AG08395 (cell line): Measurements from ENCODE around the gene SNAPC4.

ENCODE experiments used
- DNase-seq: peaks from one replicate; pipeline ENCODE4 v3.0.0; 2012; ENCODE audit warnings: mixed read lengths, low spot score

SNAPC4 gene

DNA sequence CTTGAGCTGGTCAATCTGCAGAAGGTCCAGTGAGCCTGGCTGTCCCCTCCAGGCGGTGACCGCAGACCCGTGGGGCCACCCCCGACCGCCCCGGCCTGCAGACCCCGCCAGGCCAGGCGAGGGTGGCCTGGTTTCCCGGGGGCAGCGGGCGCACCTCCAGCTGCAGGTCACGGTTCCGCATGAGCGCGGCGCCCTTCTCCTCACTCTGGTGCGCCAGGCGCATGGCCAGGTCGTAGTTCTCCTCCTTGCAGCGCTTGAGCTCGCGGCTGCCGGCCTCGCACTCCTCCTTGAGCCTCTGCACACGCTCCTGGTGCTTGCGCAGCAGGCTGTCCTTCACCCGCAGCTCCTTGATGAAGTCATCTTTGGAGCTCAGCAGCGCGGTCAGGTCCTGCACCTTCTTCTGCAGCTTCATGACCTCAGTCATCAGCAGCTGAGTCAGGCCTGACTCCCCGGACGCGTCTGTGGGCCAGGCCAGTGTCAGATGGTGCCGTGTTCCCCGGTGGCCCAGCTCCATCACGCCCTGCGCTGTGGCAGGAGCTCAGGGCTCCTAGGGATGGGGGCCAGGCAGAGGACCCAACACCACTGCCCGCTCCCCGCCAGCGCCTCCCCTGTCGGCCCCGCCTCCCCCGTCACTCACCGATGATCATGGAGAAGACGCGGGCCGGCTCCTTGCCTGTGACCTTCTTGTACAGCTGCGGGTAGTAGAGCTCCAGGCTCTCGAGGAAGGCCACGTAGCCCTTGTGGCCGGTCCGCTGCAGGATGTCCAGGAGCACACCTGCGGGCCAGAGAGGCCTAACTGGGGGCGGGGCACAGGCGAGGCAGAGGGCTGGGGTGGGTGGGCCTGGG lies 29.1 kb downstream of the SNAPC4 start:
- no peak for DNase-seq

GRCh38 chr9:136370037-136370436 lies 29.9 kb downstream of the SNAPC4 start:
- DNase-seq = no peak

GRCh38 chr9:136368190-136368589 lies 31.8 kb downstream of the SNAPC4 start:
- DNase-seq = no peak

DNA sequence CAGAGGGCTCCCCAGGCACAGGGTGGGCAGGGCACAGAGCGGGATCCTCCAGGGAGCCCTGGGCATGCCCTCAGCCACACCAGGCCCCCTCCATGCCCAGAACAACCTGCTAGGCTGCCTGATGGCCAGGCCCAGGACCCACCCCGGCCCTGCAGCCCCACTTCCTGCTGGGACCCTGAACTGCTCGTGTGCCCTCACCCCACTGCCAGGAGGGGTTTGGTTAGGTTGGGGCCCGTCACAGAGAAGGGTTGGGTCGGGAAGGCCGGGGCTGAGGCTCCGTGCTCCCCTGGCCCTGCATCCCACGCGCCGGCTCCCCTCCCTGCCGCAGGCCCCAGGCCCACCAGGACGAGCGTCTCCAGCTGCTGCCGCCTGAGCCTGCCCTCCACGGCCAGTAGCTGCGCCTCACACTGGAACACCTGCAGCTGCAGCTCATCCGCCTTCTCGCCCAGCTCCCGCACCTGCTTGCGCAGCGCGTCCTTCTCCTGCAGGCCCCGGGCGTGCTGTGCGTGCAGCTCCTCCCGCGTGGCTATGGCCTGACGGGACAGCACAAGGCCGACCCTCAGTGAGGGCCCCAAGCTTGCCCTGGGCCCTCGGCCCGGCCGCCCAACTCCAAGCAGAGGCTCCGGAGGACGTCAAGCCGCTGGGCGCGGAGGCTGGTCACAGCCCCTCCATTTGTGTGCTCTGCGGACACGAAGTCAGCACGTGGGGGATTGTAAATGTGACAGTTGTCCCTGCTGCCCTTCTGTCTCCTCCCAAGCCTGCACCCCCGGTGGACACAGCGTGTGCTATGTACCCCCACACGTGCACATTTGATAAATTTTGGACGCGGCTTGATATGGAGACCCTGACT lies 32.4 kb downstream of the SNAPC4 start:
- no peak for DNase-seq

DNA sequence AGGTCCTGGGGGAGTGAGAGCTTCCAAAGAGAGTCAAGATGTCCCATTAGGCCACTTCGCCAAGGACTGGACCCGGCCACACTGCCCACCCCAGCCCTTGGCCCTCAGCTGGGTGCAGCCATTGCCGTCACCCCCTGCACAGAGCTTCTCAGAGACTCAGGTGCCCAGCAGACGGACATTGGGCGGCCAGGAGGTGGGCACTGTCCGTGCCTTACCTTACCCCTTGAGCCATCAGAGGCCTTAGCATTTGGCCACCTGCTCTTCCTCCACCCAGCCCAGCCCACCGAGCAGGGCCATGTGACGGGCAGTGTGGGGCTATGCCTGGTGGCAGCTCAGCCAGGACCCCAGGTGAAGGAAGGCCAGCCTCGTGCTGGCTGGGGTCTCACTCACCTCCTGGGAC lies 33.1 kb downstream of the SNAPC4 start:
- DNase-seq = no peak

DNA sequence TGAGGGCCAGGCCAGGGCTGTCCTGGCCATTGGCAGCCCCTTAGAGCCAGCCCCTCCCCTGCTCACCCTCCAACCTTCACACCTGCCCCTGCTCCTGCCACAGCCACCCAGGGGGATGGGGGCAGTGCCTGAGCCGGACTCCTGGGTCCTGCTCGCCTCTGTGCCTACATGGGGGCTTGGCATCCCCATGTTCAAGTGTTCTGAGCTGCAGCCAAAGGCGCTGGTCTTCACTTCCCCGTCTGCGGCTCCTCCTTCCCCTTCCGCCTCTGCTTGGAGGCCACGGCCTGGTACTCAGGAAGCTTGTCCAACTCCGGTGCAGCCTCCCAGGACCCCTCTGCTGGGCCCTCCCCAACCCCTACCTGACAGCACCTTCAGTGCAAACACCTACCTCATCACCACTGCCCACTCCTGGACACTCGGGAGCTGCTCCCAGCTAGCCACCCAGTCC lies 34.2 kb downstream of the SNAPC4 start:
- no peak for DNase-seq

- peak; percentile 12 for DNase-seq
These were observed 34.8 kb downstream of the SNAPC4 start for GRCh38 chr9:136364942-136365774.

DNA sequence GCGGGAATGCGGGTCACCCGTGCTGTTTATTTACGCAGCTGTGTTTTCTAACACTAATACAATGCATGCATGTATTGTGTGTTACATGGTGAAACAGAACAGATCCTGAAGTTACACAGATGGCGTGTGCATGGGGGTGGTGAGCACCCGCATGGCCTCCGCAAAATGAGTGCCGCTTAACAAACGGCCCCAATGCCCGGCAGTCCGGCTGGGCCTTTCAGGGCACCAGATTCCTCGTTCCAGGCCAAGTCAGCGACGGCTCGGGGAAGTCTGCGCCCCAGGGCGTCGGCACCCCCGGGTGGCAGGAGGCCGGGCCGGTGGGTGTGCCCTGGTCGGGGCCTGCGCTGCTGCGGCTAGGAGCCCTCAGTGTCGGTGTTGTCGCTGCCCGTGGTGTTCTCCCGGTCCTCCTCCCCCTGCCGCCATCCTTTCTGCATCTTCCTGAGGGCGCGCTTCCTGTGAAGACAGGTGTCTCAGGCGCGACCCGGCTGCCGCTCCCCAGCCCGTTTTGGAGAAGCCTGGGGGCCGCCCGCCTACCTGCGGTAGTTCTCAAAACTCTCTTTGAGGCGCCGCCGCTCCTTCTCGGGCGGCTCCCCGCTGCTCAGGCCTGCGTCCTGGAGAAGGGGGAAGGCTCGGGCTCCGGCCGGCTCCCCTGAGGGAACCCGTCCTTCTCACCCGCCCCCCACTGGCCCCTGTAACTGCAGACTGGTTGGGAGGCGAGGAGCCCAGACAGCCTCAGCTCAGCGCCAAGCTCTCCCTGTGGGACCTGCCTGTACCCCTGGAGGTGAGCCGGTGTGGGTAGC lies 35.8 kb downstream of the SNAPC4 start:
- no peak for DNase-seq

- peak; percentile 99 for DNase-seq
These were observed 36.6 kb downstream of the SNAPC4 start, which contains the start of gene DNLZ for GRCh38 chr9:136363106-136363948. DNLZ (minus strand) TSS chr9:136363744; CDS start chr9:136363714, 30 bp downstream.

GRCh38 chr9:136362450-136362784 lies 37.6 kb downstream of the SNAPC4 start:
- no peak for DNase-seq

GRCh38 chr9:136361754-136362449 lies 38.1 kb downstream of the SNAPC4 start:
- peak; percentile 24 for DNase-seq

DNA sequence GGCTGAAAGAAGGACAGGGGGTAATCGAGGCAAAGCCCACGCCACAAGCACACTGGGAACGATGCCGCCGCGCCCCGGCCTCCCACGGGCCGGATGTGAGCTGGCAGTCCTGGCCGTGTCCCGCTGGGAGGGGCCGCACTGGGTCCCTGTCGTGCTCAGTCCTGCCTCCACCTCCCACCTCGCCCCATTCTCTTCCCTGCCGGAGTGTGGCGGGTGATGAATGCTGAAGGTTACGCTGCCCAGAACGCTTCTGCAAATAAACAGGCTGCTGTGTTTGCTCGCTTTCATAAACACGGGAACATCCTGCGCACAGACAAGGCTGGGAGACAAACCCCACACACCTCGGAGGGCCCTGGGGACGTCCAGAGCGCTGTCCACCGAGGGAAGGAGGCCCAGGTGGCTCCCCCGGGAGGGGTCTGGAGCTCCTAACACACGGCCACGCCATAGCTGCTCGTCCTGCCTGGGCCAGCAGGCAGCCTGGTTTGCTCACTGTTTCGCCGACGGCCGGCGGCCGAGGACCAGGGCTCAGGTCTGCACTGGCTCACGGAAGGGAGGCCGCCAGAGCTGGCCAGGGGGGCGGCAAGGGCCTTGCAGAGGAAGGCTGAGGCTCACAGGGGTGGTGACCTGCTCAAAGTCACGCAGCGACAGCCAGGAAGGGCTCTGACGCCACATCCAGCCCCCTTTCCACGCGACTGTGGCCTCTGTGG lies 38.8 kb downstream of the SNAPC4 start:
- DNase-seq = peak; percentile 56

- DNase-seq = no peak
These were observed 39.9 kb downstream of the SNAPC4 start for GRCh38 chr9:136359774-136360718.

DNA sequence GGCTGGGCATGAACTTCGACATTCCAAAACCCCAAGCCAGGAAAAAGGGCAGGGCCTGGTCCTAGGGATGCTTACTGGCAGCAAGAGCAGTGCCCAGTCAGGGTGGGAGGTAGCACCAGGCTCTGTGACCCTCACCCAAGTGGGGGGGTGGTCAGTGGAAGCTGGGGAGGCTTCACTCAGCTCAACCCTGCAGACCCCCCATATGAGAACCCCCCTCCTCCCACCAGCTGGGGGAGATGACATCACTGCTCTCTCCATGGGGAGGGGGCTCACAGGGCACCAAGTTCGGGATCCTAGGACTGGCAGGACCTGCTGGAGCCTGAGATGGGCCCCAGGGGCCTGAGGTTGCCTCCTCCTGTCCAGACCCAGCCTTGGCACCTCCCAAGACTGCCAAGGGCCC lies 41.1 kb downstream of the SNAPC4 start:
- DNase-seq = no peak

DNA sequence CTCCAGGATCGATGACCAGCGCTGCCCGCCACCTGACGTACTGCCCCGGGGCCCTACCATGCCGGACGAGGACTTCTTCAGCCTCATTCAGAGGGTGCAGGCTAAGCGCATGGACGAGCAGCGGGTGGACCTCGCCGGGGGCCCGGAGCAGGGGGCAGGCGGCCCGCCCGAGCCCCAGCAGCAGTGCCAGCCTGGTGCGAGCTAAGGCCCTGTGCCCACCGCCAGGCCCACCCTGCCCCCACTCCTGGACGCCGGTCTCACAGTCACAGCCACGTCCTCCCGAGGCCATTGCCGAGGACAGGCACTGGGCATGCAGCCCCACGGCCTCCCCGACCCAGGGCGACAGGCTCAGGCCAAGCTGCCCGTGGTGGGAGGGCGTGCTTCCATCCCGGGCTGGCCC lies 42.0 kb downstream of the SNAPC4 start:
- no peak for DNase-seq

GRCh38 chr9:136357202-136357725 lies 42.7 kb downstream of the SNAPC4 start:
- no peak for DNase-seq
